Ascending aorta (tissue), 2 donors: ENCODE results near the gene KDM3B. TPM values are rescaled to one million over a fixed set of nuclear protein-coding genes. Genes with fewer than 3 reads are reported as not detected.

Experiments
- DNase-seq, 2 donors: peaks; one replicate each; pipeline ENCODE4 v3.0.0-alpha.2; 2019; ENCODE audit warnings: low spot score in 2 of 2
- H3K27ac ChIP-seq, 2 donors: fragments of 200-600 bp; sonication (generic); one replicate each; pipeline ENCODE4 v1.5.1; 2016 to 2017; ENCODE audit warnings: mild to moderate bottlenecking in 1 of 2
- H3K27me3 ChIP-seq: fragments of 200-600 bp; sonication (generic); one replicate; pipeline ENCODE4 v1.5.1; 2017
- H3K36me3 ChIP-seq, 2 donors: fragments of 200-600 bp; sonication (generic); one replicate each; pipeline ENCODE4 v1.5.1; 2016
- H3K4me1 ChIP-seq, 2 donors: fragments of 200-600 bp; sonication (generic); one replicate each; pipeline ENCODE4 v1.5.1; 2016 to 2017; ENCODE audit warnings: mild to moderate bottlenecking in 1 of 2
- H3K4me3 ChIP-seq, 2 donors: fragments of 200-600 bp; sonication (generic); one replicate each; pipeline ENCODE4 v1.5.1; 2016 to 2017; ENCODE audit warnings: mild to moderate bottlenecking in 1 of 2
- H3K9me3 ChIP-seq, 2 donors: fragments of 200-600 bp; sonication (generic); one replicate each; pipeline ENCODE4 v1.5.1; 2016
- intact Hi-C: fragments of 100-400 bp; cut with DNase I; formaldehyde crosslinking; loops from one replicate; pipeline ENCODE4 v1.15.1; 2023
- total RNA-seq: library from RNA; depleted of rRNA; stranded (reverse); fragments of >200 nt; gene quantifications from one replicate; pipeline ENCODE4 v1.1.0, GENCODE V29; 2016
- TF ChIP-seq, protein P1 (sequence below), 3 experiments: fragments of 200-600 bp in 2 of 3; fragments of 450-650 bp in 1 of 3; sonication (generic) in 2 of 3; IDR thresholded peaks; one replicate each; pipeline ENCODE4 v1.5.1; 2016 to 2019; ENCODE audit warnings: antibody characterized with exemption in 3 of 3, mild to moderate bottlenecking in 1 of 3, moderate library complexity in 1 of 3

Gene KDM3B
- total RNA-seq, 1 donor from 2014 or later: 33.4 TPM

DNA sequence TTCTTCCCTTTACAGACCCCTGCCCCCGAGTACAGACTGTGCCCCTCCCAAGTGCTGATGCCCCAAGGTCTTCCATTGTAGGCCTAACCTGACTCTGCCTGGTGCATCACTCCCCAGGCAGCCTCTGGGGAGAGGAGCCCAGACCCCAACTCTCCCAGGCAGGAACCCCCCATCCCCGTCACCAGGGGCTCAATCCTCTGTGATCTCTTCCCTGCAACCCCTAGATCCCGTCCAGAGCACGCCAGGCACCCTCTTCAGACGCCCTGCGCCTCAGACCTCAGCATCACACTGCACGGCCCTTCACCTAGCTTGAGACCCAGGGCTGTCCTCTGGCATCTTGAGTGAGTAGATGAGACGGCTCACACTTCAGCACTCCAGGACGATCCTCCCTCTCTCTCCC, 106.4 kb downstream of the KDM3B start:
- intact Hi-C loops: no loop called here
- H3K27ac ChIP-seq: no peak overlapping the region
- no peak for DNase-seq
- TF ChIP-seq, protein P1, sequence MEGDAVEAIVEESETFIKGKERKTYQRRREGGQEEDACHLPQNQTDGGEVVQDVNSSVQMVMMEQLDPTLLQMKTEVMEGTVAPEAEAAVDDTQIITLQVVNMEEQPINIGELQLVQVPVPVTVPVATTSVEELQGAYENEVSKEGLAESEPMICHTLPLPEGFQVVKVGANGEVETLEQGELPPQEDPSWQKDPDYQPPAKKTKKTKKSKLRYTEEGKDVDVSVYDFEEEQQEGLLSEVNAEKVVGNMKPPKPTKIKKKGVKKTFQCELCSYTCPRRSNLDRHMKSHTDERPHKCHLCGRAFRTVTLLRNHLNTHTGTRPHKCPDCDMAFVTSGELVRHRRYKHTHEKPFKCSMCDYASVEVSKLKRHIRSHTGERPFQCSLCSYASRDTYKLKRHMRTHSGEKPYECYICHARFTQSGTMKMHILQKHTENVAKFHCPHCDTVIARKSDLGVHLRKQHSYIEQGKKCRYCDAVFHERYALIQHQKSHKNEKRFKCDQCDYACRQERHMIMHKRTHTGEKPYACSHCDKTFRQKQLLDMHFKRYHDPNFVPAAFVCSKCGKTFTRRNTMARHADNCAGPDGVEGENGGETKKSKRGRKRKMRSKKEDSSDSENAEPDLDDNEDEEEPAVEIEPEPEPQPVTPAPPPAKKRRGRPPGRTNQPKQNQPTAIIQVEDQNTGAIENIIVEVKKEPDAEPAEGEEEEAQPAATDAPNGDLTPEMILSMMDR (IDR thresholded peaks at IDR 0.05): no peak
- H3K4me3 ChIP-seq: no peak overlapping the region
- H3K27me3 ChIP-seq: no peaks in the 10 kb centered on the region
- H3K36me3 ChIP-seq: no peaks in the 10 kb centered on the region
- H3K9me3 ChIP-seq: no peaks in the 10 kb centered on the region
- peaks cover 10 to 19% of the 10 kb centered on the region in 2 donors for H3K4me1 ChIP-seq

DNA sequence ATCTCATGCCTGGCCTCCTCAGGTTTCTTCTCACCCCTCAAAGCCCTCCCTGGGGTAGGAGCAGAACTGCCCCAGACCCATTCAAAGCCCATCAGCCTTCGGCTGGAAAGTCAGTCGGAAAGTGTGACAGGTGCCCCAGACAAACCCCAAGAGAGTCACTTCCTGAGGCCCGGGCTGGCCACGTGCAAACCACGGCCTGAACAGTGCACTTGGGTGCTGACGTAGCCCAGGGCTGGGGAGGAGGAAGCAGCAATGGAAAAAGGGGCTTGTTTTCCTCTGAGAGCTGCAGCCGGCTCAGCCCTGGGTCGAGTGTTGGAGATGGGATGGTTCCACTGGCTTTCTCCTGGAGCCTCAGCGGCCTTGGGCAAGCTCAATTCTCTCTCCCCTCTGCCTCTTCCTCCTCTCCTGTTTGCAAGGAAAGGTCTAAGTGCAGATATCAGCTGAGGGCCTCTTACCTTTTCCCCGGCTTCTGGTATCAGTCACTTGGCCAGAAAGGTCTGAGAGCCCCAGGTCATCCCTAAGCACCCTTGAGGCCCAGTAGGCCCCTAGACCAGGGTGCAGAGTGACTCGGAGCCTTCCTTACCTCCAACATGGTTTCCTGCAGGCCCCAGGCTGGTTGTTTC, 106.9 kb downstream of the KDM3B start:
- TF ChIP-seq, protein P1 (IDR thresholded peaks at IDR 0.05): no peak
- intact Hi-C loops: no loop called here

DNA sequence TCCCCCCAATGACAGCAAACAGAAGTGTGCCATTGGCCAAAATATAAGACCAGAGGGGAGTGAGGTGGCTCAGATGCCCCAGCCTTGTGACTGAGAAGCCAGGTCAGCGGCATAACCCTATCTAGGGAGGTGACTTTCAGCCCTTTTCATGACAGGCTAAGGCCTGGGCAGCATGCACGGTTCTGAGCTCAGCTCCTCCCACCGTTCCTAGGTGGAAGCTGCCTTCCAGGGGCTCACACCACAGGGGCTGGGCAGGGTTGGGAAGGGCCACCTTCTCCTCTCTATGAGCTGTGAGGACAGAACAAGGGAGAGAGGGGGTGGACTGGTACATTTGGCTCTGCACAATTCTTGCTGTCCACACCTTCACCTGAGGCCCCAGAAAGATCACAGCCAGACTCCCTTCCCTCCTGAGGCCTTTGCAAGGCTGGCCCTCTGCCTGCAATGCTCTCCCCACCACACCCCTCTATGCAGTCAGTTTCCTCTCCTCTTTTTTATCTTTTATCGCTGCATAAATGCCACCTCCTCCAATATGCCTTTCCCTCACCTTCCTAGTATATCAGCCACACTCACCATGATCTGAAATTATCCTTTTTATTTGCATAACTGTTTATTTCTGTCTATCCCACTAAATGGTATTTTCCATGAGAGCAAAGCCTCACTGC, 107.7 kb downstream of the KDM3B start:
- no peaks in the 10 kb centered on the region for H3K36me3 ChIP-seq
- H3K27me3 ChIP-seq: no peaks in the 10 kb centered on the region
- H3K27ac ChIP-seq: no peak overlapping the region
- DNase-seq: no peak
- H3K4me3 ChIP-seq: no peak overlapping the region
- intact Hi-C loops: loop anchor here (10.0 kb wide), 1 partner anchor 115 kb away; the partner anchor contains the start of gene HSPA9
- no peaks in the 10 kb centered on the region for H3K9me3 ChIP-seq
- TF ChIP-seq, protein P1 (IDR thresholded peaks at IDR 0.05): no peak
- peaks cover 10 to 19% of the 10 kb centered on the region in 2 donors for H3K4me1 ChIP-seq

More for the DNA sequence above, 106.9 kb downstream of the KDM3B start:
- Histone ChIP-seq H3K4me1 (peaks cover 10 to 19% of the 10 kb centered on the region in 2 donors), H3K27me3 (no peaks in the 10 kb centered on the region), H3K27ac (no peak overlapping the region), H3K36me3 (no peaks in the 10 kb centered on the region), H3K4me3 (no peak overlapping the region), H3K9me3 (no peaks in the 10 kb centered on the region)
- peak; percentile 65 to 82 for DNase-seq

DNA sequence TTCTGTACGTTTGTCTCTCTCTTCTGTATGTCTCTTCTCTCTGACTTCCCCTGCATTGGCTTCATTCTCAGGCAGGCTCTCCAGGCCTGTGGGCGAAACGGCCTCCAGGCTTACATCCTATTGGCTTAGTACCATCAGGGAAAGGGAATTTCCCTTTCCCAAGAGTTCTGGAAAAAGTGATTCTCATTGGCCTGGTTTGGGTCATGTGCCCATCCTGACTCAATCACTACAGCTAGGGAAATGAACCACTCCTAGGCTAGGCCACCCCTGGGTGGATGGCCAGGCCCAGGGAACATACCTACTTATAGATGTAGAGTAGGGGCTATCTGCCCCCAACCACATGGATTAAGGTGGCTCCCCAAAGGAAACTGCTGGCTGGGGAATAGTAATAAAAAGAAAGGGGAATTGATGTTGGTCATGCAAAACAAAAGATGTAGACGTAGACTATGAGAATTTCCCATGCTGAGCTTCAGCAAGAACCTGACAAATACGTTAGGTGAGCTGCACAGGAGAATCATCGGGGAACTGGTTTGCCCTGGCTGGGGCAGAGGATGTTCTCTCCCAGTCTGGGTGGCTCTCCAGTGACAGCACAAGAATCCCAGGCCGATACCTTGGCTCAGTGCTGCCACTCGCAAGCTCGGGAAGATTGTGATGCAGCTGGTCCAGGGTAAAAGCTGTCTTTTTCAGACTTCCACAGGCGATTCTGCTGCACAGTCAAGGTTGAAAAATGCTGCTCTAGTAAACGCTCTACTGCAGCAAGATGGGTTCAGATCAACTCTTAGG, 109.0 kb downstream of the KDM3B start:
- DNase-seq: peak in 1 of 2 donors; percentile 77

DNA sequence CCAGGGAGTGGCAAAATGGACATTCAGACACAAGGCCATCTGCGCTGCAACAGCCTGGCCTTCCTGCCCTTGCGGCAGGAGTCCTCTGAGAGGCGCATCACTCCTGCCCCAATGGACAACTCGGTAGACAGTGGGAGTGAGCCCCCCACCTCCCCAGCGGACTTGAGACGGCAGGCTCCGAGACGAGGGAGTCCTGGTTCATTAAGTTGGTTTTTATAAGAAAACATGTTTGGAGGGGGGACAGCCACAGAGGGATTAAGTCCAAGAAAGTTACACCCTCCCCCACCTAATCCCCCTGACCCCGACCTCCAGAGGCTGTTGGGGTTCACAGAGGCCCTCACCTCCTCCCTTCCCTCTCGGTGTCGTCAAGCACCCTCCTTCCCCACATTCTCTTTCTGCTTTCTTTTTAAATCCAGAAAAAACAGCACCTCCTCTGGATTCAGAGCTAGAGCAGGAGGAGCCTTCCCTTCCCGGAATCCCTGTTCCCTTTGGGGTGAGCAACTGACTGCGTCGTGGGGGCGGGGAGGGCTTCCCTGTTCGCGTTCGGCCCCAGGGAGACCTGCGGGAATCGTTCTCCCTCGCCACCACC, 111.0 kb downstream of the KDM3B start:
- Histone ChIP-seq H3K4me3 (peak overlapping the region; percentile 65 to 91), H3K36me3 (peaks cover 9 to 23% of the 10 kb centered on the region in 2 donors), H3K27me3 (no peaks in the 10 kb centered on the region), H3K9me3 (no peaks in the 10 kb centered on the region), H3K4me1 (peaks cover 13 to 32% of the 10 kb centered on the region in 2 donors), H3K27ac (peak overlapping the region; percentile 98 to 99)
- peak in 1 of 2 donors; percentile 74 for DNase-seq
- TF ChIP-seq, protein P1 (IDR thresholded peaks at IDR 0.05): no peak
- intact Hi-C loops: loop anchor here (1.0 to 10.0 kb wide), 4 partner anchors 29 to 111 kb away; partner anchors contain the start of genes HSPA9 and KDM3B

More for the DNA sequence above, 109.0 kb downstream of the KDM3B start:
- no peaks in the 10 kb centered on the region for H3K27me3 ChIP-seq
- peak overlapping the region in 1 of 2 donors; percentile 60 for H3K27ac ChIP-seq
- intact Hi-C loops: loop anchor here (10.0 kb wide), 1 partner anchor 113 kb away; the partner anchor contains the start of gene HSPA9
- peaks cover 0 to 8% of the 10 kb centered on the region in 2 donors for H3K36me3 ChIP-seq
- TF ChIP-seq, protein P1 (IDR thresholded peaks at IDR 0.05): no peak
- H3K4me1 ChIP-seq: peaks cover 16 to 24% of the 10 kb centered on the region in 2 donors
- H3K9me3 ChIP-seq: no peaks in the 10 kb centered on the region
- no peak overlapping the region for H3K4me3 ChIP-seq
